GM18508 (cell line): ENCODE data around the gene PCDHAC1.

ENCODE experiments used
- ATAC-seq: cut with Tn5 transposase; IDR thresholded peaks from one replicate; pipeline ENCODE4 v1.9.1; 2021; ENCODE audit warnings: moderate number of reproducible peaks; ENCODE audit not compliant: insufficient read depth, unreplicated experiment

PCDHAC1 gene

GRCh38 chr5:140966293-140967225, 40.5 kb downstream of the PCDHAC1 start, which contains the start of gene PCDHAC2:
PCDHAC2 (plus strand) TSS chr5:140966476; CDS start chr5:140966767, 291 bp downstream.
- no peak for ATAC-seq

DNA sequence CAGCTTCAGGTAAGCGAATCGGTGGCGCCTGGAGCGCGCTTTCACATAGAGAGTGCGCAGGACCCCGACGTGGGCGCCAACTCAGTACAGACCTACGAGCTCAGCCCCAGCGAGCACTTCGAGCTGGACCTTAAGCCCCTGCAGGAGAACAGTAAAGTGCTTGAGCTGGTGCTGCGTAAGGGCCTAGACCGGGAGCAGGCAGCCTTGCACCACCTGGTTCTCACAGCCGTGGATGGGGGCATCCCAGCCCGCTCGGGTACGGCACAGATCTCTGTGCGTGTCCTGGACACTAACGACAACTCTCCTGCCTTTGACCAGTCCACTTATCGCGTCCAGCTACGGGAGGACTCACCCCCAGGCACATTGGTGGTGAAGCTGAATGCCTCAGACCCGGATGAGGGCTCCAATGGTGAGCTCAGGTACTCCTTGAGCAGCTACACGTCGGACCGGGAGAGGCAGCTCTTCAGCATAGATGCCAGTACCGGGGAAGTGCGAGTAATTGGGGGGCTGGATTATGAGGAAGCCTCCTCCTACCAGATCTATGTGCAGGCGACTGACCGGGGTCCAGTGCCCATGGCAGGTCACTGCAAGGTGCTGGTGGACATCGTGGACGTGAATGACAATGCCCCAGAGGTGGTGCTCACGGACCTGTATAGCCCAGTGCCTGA, 41.3 kb downstream of the PCDHAC1 start:
- ATAC-seq: no peak

GRCh38 chr5:140969880-140970279, 43.8 kb downstream of the PCDHAC1 start:
- no peak for ATAC-seq

DNA sequence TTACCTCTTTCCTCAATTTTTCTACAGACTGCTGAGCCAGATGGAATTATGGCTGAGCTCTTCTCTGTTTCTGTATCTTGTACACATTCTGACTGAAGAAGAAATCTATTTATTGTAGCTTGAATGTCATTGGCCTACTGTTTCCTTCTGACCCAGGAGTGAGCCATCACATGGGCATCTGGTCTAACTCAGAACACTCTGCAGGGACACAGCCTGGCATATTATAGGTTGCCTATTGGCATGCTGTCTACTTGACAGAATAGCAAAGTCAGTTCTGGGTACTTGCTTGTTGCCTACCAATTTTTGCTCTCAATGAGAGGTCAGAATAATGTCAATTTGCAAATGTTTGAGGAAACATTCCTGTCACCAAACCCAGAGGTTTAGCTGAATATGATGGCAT, 47.5 kb downstream of the PCDHAC1 start:
- ATAC-seq: no peak

DNA sequence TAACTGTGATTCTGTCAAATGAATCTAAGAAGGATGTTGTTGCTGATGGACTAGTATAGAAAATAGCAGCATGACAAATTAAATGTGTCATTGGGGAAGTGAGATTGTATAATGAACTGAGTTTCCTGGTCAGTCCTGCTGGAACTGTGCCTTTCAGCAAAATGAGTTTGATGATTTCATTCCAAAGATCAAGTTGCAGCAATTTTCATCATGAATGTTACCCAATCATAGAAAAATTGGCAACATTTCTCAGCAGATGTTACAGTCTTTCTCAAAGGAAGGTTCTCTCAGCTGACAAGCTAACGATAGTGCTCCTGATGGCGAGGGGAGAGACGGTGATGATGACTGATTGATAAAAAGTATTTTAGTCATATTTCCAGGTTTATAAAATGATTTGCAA, 50.9 kb downstream of the PCDHAC1 start:
- no peak for ATAC-seq

DNA sequence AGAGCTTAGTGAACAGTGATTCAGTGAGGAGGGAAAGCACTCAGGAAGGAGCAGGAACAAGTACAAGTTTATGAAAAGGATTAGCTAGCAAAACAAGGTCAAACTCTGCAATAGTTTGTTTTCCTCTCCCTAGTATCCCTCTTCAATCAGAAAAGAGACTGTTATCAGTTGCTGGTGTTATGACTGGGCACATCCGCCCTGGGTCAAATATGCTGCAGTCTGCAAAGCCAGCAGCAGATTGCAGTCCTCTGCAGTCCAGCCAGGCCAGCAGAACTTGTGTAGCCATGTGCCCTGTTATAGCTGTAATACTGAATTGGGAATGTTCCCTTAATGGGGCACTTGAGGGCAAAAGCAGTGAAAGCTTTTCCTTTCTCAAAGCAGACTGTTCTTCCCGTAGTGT, 52.2 kb downstream of the PCDHAC1 start:
- ATAC-seq: no peak

DNA sequence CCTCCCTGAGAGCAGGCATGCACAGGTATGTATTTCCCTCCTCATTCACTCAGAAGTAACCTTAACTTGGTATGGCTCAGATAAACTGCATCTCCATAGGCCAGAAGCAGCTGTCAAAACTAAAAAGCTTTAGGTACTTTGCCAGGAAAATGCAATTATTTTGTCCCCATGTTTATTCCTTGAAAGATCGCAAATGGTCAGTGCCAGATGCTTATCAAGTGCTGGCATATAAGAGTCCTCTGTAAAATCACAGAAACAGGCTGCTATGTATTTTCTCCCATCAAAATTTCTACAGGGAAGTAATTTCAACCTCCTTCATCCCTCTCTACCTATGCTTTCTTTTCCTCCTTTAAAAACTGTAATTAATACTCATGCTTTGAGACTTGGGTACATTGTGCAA, 52.9 kb downstream of the PCDHAC1 start:
- ATAC-seq: no peak
